22Rv1 (cell line): ENCODE results near the gene A1CF.

Experiments used
- ZFX ChIP-seq: fragments of 450-650 bp; IDR thresholded peaks from 2 replicates; pipeline ENCODE4 v1.6.1; 2017; ENCODE audit warnings: antibody characterized with exemption, borderline replicate concordance
- TF ChIP-seq, protein P1 (sequence below): fragments of 450-650 bp; IDR thresholded peaks from 2 replicates; pipeline ENCODE4 v1.5.1; 2017; ENCODE audit warnings: mild to moderate bottlenecking

DNA sequence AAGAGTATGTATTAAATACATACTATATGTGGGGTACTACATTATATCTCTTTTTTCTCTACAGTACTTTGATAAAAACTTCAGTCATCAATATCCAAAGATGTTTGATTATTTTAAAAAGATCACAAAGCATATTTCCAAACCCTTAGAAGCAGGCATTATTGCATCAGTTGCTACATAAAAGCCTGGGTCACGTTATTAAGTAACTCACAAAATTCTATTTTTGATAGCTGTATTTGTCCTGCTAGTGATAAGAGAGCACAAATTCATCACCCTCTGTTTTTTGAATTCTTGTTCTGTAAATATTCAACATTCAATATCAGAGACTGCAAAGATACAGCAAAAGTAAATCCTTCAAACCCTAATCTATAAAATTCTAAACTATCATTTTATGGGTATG lies 30.0 kb downstream of the A1CF start:
- TF ChIP-seq, protein P1, sequence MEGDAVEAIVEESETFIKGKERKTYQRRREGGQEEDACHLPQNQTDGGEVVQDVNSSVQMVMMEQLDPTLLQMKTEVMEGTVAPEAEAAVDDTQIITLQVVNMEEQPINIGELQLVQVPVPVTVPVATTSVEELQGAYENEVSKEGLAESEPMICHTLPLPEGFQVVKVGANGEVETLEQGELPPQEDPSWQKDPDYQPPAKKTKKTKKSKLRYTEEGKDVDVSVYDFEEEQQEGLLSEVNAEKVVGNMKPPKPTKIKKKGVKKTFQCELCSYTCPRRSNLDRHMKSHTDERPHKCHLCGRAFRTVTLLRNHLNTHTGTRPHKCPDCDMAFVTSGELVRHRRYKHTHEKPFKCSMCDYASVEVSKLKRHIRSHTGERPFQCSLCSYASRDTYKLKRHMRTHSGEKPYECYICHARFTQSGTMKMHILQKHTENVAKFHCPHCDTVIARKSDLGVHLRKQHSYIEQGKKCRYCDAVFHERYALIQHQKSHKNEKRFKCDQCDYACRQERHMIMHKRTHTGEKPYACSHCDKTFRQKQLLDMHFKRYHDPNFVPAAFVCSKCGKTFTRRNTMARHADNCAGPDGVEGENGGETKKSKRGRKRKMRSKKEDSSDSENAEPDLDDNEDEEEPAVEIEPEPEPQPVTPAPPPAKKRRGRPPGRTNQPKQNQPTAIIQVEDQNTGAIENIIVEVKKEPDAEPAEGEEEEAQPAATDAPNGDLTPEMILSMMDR = no peak
- no peak for TF ChIP-seq ZFX
